Retinal pigment epithelial cell (primary cell): ENCODE measurements around the gene NOM1.

Experiments
- DNase-seq: peaks from one replicate; pipeline ENCODE4 v3.0.0-alpha.2; 2010; ENCODE audit warnings: low read depth
- H3K4me3 ChIP-seq: 2 replicates; pipeline ENCODE4 v1.5.1; 2011; ENCODE audit warnings: mild to moderate bottlenecking, low read length, control low read depth, moderate library complexity
- TF ChIP-seq, protein P1 (sequence below): conservative IDR thresholded peaks from 2 replicates; pipeline ENCODE4 v1.5.1; 2011; ENCODE audit warnings: low read depth, low read length, control low read depth, inconsistent platforms

Gene NOM1

DNA sequence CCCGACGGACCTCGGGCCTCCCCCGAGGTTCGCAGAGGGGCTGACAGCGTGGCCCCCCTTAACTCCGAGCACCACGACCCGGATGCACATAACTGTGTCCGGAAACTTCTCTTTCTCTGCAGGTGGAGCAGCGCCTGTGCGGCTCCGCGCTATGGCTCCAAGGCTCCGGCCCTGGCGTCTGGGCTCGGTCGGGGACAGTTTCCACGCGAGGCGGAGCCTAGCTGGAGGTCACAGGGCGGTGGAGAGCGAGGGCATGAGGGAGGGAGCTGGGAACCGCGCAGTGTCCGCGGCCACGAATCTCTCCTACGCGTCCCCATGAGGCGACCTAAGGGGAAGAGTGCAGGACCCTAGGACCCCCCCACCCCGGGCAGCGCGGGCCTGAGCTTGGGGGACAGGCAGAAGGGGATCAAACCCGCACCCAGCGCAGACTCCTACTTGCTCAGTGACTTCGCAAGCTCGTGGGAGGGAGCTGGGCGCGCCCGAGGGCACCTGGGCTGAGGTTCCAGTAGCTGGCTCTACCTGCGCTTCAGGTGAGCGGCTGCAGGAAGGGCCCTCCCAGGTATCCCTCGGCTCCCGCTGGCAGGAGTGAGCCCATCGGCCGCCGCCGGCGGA lies 69.6 kb downstream of the NOM1 start:
- no peak overlapping the region for H3K4me3 ChIP-seq
- no peak for DNase-seq
- TF ChIP-seq, protein P1, sequence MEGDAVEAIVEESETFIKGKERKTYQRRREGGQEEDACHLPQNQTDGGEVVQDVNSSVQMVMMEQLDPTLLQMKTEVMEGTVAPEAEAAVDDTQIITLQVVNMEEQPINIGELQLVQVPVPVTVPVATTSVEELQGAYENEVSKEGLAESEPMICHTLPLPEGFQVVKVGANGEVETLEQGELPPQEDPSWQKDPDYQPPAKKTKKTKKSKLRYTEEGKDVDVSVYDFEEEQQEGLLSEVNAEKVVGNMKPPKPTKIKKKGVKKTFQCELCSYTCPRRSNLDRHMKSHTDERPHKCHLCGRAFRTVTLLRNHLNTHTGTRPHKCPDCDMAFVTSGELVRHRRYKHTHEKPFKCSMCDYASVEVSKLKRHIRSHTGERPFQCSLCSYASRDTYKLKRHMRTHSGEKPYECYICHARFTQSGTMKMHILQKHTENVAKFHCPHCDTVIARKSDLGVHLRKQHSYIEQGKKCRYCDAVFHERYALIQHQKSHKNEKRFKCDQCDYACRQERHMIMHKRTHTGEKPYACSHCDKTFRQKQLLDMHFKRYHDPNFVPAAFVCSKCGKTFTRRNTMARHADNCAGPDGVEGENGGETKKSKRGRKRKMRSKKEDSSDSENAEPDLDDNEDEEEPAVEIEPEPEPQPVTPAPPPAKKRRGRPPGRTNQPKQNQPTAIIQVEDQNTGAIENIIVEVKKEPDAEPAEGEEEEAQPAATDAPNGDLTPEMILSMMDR = no peak

DNA sequence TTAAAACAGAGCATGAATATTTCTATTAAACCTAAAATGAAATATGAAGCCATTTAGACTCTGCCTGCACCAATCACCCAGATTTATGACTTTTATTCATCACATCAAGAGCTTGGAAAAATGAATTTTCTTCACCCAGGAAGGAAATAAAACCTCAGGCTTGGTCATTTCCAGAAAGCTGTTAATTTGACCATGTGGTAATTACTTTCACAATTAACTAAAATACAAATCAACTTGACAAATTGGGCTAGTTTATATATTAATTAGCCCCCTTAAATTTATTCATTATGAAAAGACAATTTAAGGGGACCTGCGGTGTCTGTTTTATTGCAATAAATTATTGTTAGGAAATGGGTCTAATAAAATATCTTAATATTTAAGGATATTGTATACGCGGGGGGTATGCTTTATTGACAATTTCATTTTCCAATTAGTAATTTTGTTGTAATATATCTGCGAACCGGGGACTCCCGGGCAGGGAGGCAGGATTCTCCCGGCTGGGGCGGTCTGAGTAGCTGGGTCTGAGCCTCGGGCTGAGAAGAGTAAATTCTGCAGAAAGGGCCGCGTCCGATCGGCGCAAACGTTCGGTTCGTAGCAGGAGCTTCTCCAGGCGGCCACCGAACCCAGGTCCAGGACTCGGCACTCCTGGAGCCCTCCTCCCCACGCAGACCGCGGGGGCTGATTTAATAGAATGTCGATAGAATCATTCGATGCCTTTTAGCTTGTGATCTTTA lies 70.4 kb downstream of the NOM1 start:
- H3K4me3 ChIP-seq = no peak overlapping the region
- TF ChIP-seq, protein P1 = no peak
- DNase-seq = no peak

DNA sequence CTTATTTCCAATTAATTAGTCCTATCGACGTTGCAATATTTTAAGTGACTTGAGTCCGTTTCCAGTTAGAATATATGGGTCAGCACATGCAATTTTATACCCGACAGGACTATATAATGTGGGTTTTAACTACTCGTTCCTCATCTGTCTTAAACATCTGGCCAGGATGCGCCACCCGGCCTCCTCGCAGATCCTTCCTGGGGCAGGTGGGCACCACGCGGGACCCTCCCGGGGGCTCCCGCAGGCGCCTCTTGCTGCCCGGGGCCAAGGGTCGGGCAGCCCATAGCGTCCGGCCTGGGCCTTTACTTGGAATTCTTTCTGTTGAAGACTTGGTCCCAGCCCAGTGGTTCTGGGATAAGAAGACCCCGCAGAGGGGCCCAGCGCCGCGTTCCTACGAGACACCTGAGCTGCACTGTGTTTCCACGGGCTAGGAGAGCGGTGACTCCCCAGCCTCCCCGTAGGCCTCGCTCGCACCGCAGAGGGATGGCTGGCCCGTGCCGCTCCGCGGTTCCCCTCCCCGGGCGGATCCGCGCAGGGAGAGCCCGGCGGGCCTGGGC lies 71.1 kb downstream of the NOM1 start:
- TF ChIP-seq, protein P1 = no peak
- H3K4me3 ChIP-seq = no peak overlapping the region
- DNase-seq = no peak

DNA sequence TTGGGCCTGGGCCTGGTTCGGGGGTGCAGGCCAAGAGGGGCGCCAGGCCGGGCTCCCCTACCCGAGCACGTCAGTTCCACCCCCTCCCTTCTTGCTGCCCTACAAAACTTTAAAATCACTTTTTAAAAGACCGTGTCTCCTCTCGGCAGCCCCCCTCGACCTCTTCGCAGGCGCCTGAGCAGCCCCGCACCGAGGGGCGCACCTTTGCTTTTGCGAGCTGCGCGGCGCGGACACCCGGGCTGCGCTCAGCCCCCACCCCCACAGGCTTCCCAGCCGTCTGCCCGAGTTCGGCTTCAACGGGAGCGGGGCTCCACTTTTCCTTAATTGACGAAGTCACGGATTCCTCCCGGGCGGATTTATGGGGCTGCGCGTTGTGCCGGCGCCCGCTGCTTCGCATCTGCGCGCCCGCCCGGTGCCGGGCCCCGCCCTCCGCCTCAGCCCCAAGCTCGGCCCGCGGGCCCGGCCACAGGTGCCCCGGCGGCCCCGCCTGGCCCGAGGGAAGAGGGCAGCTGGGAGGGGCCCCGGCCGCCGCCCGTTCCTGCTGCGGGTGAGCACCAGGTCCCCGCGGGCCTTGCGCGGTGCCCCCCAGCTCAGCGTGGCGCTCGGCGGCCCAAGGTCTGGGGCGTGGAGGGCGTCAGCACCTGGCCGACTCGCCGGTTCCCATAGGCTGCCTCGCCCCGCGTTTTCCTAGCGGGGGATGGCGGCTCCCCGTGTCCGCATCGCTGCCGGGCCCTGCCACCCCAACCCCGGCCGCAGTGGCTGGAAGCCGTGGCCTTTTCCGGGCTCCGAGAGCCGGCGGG lies 71.8 kb downstream of the NOM1 start:
- no peak for DNase-seq
- TF ChIP-seq, protein P1 = no peak
- H3K4me3 ChIP-seq = no peak overlapping the region

DNA sequence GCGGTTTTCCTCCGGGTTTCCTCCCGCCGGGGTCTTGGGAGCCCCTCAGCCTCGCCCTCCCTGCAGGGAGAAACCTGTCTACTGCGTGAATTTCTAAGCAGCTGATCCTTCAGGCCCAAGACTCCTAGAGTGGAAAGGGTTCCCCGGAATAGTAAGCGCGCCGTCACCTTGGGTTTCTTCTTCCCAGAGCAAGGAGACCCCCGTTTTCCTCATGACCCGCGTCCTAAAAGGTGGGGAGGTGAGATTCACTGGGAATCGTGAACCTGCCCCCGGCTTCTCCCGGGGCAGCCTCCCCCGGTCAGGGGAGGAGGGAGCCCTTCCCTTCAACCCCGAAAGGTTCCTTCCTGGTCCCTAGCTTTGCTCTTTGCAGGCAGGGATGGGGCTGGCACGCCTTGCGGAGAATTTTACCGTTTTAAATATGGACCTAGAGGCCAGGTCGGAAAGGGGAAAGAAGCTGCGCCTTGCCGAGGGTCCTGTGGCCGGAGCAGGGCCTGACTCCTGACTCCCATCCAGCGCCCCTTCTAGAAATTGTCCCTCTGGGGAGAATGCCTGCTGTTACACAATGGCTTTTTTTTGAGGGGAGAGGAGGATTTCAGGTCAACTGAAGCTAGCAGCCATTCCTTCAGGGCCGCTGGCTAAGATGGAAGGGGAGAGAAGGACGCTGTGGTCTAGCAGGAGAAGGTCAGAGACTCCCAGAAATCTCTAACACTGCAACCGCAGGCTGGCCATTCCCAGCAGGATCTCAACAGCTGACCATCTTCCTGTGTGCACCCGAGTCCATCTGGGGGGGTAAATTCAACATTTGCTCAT lies 72.6 kb downstream of the NOM1 start:
- no peak for DNase-seq
- no peak overlapping the region for H3K4me3 ChIP-seq
- TF ChIP-seq, protein P1 = no peak
